Measurements from ENCODE around the gene NDRG2.

NDRG2 gene

GRCh38 chr14:21024585-21025370 lies at the start of gene NDRG2:
Gene NDRG2 (minus strand): TSS chr14:21025061. CDS start chr14:21023315, 1,746 bp downstream.
- DNase-seq = peak; percentile 78

GRCh38 chr14:21073921-21074320 lies 49.1 kb upstream of the NDRG2 start:
- DNase-seq = no peak

GRCh38 chr14:21072781-21073339 lies 48.0 kb upstream of the NDRG2 start:
- DNase-seq = no peak

- DNase-seq = no peak
Measured at GRCh38 chr14:21072031-21072473, 47.2 kb upstream of the NDRG2 start.

GRCh38 chr14:21071225-21072030 lies 46.6 kb upstream of the NDRG2 start:
- peak; percentile 74 for DNase-seq

GRCh38 chr14:21070610-21071224 lies 45.9 kb upstream of the NDRG2 start:
- DNase-seq = peak; percentile 30

- DNase-seq = peak; percentile 44
Measured at GRCh38 chr14:21070083-21070609, 45.3 kb upstream of the NDRG2 start, which contains the start of gene ARHGEF40. Gene ARHGEF40 (plus strand): TSS chr14:21070304. CDS start chr14:21070397, 93 bp downstream.

GRCh38 chr14:21069388-21070082 lies 44.7 kb upstream of the NDRG2 start:
- no peak for DNase-seq

GRCh38 chr14:21068521-21069387 lies 43.9 kb upstream of the NDRG2 start:
- DNase-seq = peak; percentile 56

- no peak for DNase-seq
Measured at GRCh38 chr14:21066882-21067502, 42.1 kb upstream of the NDRG2 start.

- DNase-seq = no peak
Measured at GRCh38 chr14:21063479-21063878, 38.6 kb upstream of the NDRG2 start.

- DNase-seq = no peak
Measured at GRCh38 chr14:21061347-21061668, 36.4 kb upstream of the NDRG2 start.

- no peak for DNase-seq
Measured at GRCh38 chr14:21060614-21061346, 35.9 kb upstream of the NDRG2 start.

GRCh38 chr14:21059842-21060613 lies 35.2 kb upstream of the NDRG2 start:
- DNase-seq = no peak

GRCh38 chr14:21058903-21059302 lies 34.0 kb upstream of the NDRG2 start:
- no peak for DNase-seq

GRCh38 chr14:21057803-21058675 lies 33.2 kb upstream of the NDRG2 start, which contains the start of gene RNASE8:
Gene RNASE8 (plus strand): TSS chr14:21057822. CDS start chr14:21057893, 71 bp downstream.
- peak; percentile 20 for DNase-seq

GRCh38 chr14:21056520-21057163 lies 31.8 kb upstream of the NDRG2 start:
- no peak for DNase-seq
